Naive B cell (primary cell): ENCODE results near the gene PKLR. TPM values are rescaled to one million over a fixed set of nuclear protein-coding genes. Genes with fewer than 3 reads are reported as not detected.

Source experiments
- ATAC-seq, 2 donors: fragments of 150-1000 bp; cut with Tn5 transposase; 2 replicates each; pipeline ENCODE4 v1.10.0; 2021; ENCODE audit warnings: low read depth in 2 of 2, mild to moderate bottlenecking in 2 of 2, moderate library complexity in 2 of 2
- DNase-seq: peaks from one replicate; pipeline ENCODE4 v3.0.0; 2022
- H3K27ac Mint-ChIP-seq, 6 donors: one replicate each; pipeline ENCODE4 v1.8.0; 2020 to 2022; ENCODE audit warnings: mild to moderate bottlenecking in 6 of 6, mixed read lengths in 6 of 6, moderate library complexity in 5 of 6, inconsistent platforms in 2 of 6
- H3K27me3 Mint-ChIP-seq, 3 donors: one replicate each; pipeline ENCODE4 v1.8.0; 2021 to 2022; ENCODE audit warnings: mixed read lengths in 3 of 3, mild to moderate bottlenecking in 1 of 3
- H3K36me3 Mint-ChIP-seq, 2 donors: one replicate each; pipeline ENCODE4 v1.8.0; 2020 to 2022; ENCODE audit warnings: mixed read lengths in 2 of 2, inconsistent platforms in 1 of 2, mild to moderate bottlenecking in 1 of 2
- H3K4me1 Mint-ChIP-seq, 3 donors: one replicate each; pipeline ENCODE4 v1.8.0; 2020 to 2022; ENCODE audit warnings: mixed read lengths in 3 of 3, inconsistent platforms in 1 of 3, mild to moderate bottlenecking in 1 of 3, moderate library complexity in 1 of 3
- H3K4me3 Mint-ChIP-seq, 8 donors: one replicate each; pipeline ENCODE4 v1.8.0; 2020 to 2022; ENCODE audit warnings: mild to moderate bottlenecking in 8 of 8, mixed read lengths in 8 of 8, moderate library complexity in 8 of 8, inconsistent platforms in 2 of 8
- H3K9me3 Mint-ChIP-seq, 7 donors: one replicate each; pipeline ENCODE4 v1.8.0; 2020 to 2022; ENCODE audit warnings: mixed read lengths in 7 of 7, mild to moderate bottlenecking in 5 of 7, inconsistent platforms in 2 of 7, moderate library complexity in 1 of 7
- polyA plus RNA-seq, 6 donors: library from polyadenylated mRNA; unstranded; fragments of 300-500 nt; fragmentation: Illumina TruSeq; gene quantifications; one replicate each; pipeline ENCODE4 v1.2.3, GENCODE V29; 2021; ENCODE audit warnings: low read depth in 6 of 6

Gene PKLR
- polyA plus RNA-seq, 6 donors from 2014 or later: not detected

GRCh38 chr1:155323729-155324036, 22.4 kb upstream of the PKLR start:
- DNase-seq (peak; percentile 69), ATAC-seq (peak; percentile 65 to 66)
- no peaks in the 10 kb centered on the region for H3K27me3 Mint-ChIP-seq
- H3K4me3 Mint-ChIP-seq: peak overlapping the region; percentile 80 to 94 (median 89)
- H3K27ac Mint-ChIP-seq: peak overlapping the region in 3 of 6 donors; percentile 70 to 89 (median 87)
- H3K36me3 Mint-ChIP-seq: peaks cover 0 to 7% of the 10 kb centered on the region in 2 donors
- H3K9me3 Mint-ChIP-seq: no peaks in the 10 kb centered on the region
- peaks cover 36 to 52% (median 38%) of the 10 kb centered on the region in 3 donors for H3K4me1 Mint-ChIP-seq

- peak overlapping the region in 2 of 6 donors; percentile 57 to 87 for H3K27ac Mint-ChIP-seq
- no peaks in the 10 kb centered on the region for H3K27me3 Mint-ChIP-seq
- no peaks in the 10 kb centered on the region for H3K9me3 Mint-ChIP-seq
- ATAC-seq: peak; percentile 63
- peaks cover 36 to 52% (median 38%) of the 10 kb centered on the region in 3 donors for H3K4me1 Mint-ChIP-seq
- peaks cover 0 to 8% of the 10 kb centered on the region in 2 donors for H3K36me3 Mint-ChIP-seq
- DNase-seq: peak; percentile 86
- H3K4me3 Mint-ChIP-seq: peak overlapping the region; percentile 80 to 94 (median 89)
These were observed 21.9 kb upstream of the PKLR start for GRCh38 chr1:155322953-155323728.

- Mint-ChIP-seq H3K27me3 (no peaks in the 10 kb centered on the region), H3K9me3 (no peaks in the 10 kb centered on the region), H3K4me3 (peak overlapping the region; percentile 63 to 88 (median 80)), H3K36me3 (peaks cover 0 to 8% of the 10 kb centered on the region in 2 donors), H3K4me1 (peaks cover 36 to 52% (median 38%) of the 10 kb centered on the region in 3 donors), H3K27ac (peak overlapping the region in 1 of 6 donors; percentile 21)
- DNase-seq (no peak), ATAC-seq (no peak)
These were observed 21.3 kb upstream of the PKLR start for GRCh38 chr1:155322571-155322952.

- no peaks in the 10 kb centered on the region for H3K9me3 Mint-ChIP-seq
- ATAC-seq: no peak
These were observed 20.6 kb upstream of the PKLR start for GRCh38 chr1:155321639-155322503.

GRCh38 chr1:155320661-155321617, 19.7 kb upstream of the PKLR start, which contains the start of gene RUSC1:
Gene RUSC1, plus strand, starts transcription at chr1:155320894. Its CDS starts 880 bp downstream, at chr1:155321774.
- Mint-ChIP-seq H3K36me3 (peaks cover 0 to 8% of the 10 kb centered on the region in 2 donors), H3K27ac (peak within 1 kb of the TSS in 5 of 6 donors; percentile 33 to 89 (median 59)), H3K4me1 (peaks cover 31 to 48% (median 34%) of the 10 kb centered on the region in 3 donors), H3K27me3 (no peaks in the 10 kb centered on the region), H3K4me3 (peak within 1 kb of the TSS; percentile 80 to 90 (median 86)), H3K9me3 (no peaks in the 10 kb centered on the region)
- peak; percentile 69 for DNase-seq
- ATAC-seq: peak; percentile 34 to 43

More at GRCh38 chr1:155321639-155322503, 20.6 kb upstream of the PKLR start:
- peaks cover 0 to 8% of the 10 kb centered on the region in 2 donors for H3K36me3 Mint-ChIP-seq
- H3K4me1 Mint-ChIP-seq: peaks cover 36 to 52% (median 38%) of the 10 kb centered on the region in 3 donors
- peak overlapping the region; percentile 63 to 88 (median 80) for H3K4me3 Mint-ChIP-seq
- peak overlapping the region in 3 of 6 donors; percentile 14 to 89 (median 59) for H3K27ac Mint-ChIP-seq
- H3K27me3 Mint-ChIP-seq: no peaks in the 10 kb centered on the region
- no peak for DNase-seq

- no peaks in the 10 kb centered on the region for H3K9me3 Mint-ChIP-seq
- ATAC-seq: no peak
- H3K4me3 Mint-ChIP-seq: peak overlapping the region; percentile 80 to 90 (median 86)
- peak overlapping the region in 4 of 6 donors; percentile 33 to 74 (median 54) for H3K27ac Mint-ChIP-seq
- peaks cover 0 to 8% of the 10 kb centered on the region in 2 donors for H3K36me3 Mint-ChIP-seq
- H3K4me1 Mint-ChIP-seq: peaks cover 29 to 47% (median 30%) of the 10 kb centered on the region in 3 donors
- H3K27me3 Mint-ChIP-seq: no peaks in the 10 kb centered on the region
- DNase-seq: no peak
These were observed 19.0 kb upstream of the PKLR start for GRCh38 chr1:155320252-155320651.

- ATAC-seq (no peak), DNase-seq (no peak)
- peak overlapping the region in 4 of 8 donors; percentile 27 to 86 (median 82) for H3K4me3 Mint-ChIP-seq
- H3K9me3 Mint-ChIP-seq: no peaks in the 10 kb centered on the region
- H3K27ac Mint-ChIP-seq: peak overlapping the region in 1 of 6 donors; percentile 15
- peaks cover 0 to 8% of the 10 kb centered on the region in 2 donors for H3K36me3 Mint-ChIP-seq
- peaks cover 26 to 41% (median 29%) of the 10 kb centered on the region in 3 donors for H3K4me1 Mint-ChIP-seq
- no peaks in the 10 kb centered on the region for H3K27me3 Mint-ChIP-seq
These were observed 18.3 kb upstream of the PKLR start for GRCh38 chr1:155319536-155319935.

- no peak overlapping the region for H3K27ac Mint-ChIP-seq
- ATAC-seq: no peak
- no peak overlapping the region for H3K4me3 Mint-ChIP-seq
These were observed 16.8 kb upstream of the PKLR start for GRCh38 chr1:155318082-155318481.

GRCh38 chr1:155316922-155317321, 15.7 kb upstream of the PKLR start:
- Mint-ChIP-seq H3K4me3 (no peak overlapping the region), H3K27ac (no peak overlapping the region), H3K4me1 (peaks cover 20 to 35% (median 27%) of the 10 kb centered on the region in 3 donors), H3K36me3 (peaks cover 0 to 16% of the 10 kb centered on the region in 2 donors), H3K27me3 (no peaks in the 10 kb centered on the region), H3K9me3 (no peaks in the 10 kb centered on the region)
- ATAC-seq (no peak), DNase-seq (no peak)

More at GRCh38 chr1:155318082-155318481, 16.8 kb upstream of the PKLR start:
- Mint-ChIP-seq H3K4me1 (peaks cover 22 to 40% (median 27%) of the 10 kb centered on the region in 3 donors), H3K36me3 (peaks cover 0 to 14% of the 10 kb centered on the region in 2 donors), H3K27me3 (no peaks in the 10 kb centered on the region), H3K9me3 (no peaks in the 10 kb centered on the region)
- DNase-seq: no peak

- ATAC-seq: no peak
- H3K9me3 Mint-ChIP-seq: no peaks in the 10 kb centered on the region
- peaks cover 0 to 8% of the 10 kb centered on the region in 2 donors for H3K36me3 Mint-ChIP-seq
- H3K27me3 Mint-ChIP-seq: no peaks in the 10 kb centered on the region
- peaks cover 21 to 28% (median 25%) of the 10 kb centered on the region in 3 donors for H3K4me1 Mint-ChIP-seq
- DNase-seq: no peak
- peak overlapping the region in 3 of 6 donors; percentile 2 to 53 (median 41) for H3K27ac Mint-ChIP-seq
- H3K4me3 Mint-ChIP-seq: peak overlapping the region in 1 of 8 donors; percentile 67
These were observed 12.0 kb upstream of the PKLR start for GRCh38 chr1:155313261-155313660.

- H3K4me1 Mint-ChIP-seq: peaks cover 21 to 37% (median 28%) of the 10 kb centered on the region in 3 donors
- H3K9me3 Mint-ChIP-seq: no peaks in the 10 kb centered on the region
- peak overlapping the region; percentile 90 to 99 (median 97) for H3K4me3 Mint-ChIP-seq
- H3K27ac Mint-ChIP-seq: peak overlapping the region; percentile 90 to 98 (median 98)
- ATAC-seq: no peak
- no peak for DNase-seq
- H3K27me3 Mint-ChIP-seq: no peaks in the 10 kb centered on the region
- peaks cover 0 to 8% of the 10 kb centered on the region in 2 donors for H3K36me3 Mint-ChIP-seq
These were observed 8.3 kb upstream of the PKLR start for GRCh38 chr1:155309423-155310021.
